HUES6 (cell line): ENCODE results near the gene BPI.

Experiments used
- H3K27ac ChIP-seq: 2 replicates; pipeline ENCODE4 v1.7.0; 2013; ENCODE audit warnings: low read depth, mild to moderate bottlenecking, low read length, inconsistent platforms
- H3K27me3 ChIP-seq: 2 replicates; pipeline ENCODE4 v1.6.1; 2013; ENCODE audit warnings: low read length; ENCODE audit not compliant: control insufficient read depth, insufficient read depth
- H3K36me3 ChIP-seq: 2 replicates; pipeline ENCODE4 v1.6.1; 2013; ENCODE audit warnings: low read length; ENCODE audit not compliant: control insufficient read depth, insufficient read depth
- H3K4me1 ChIP-seq: 2 replicates; pipeline ENCODE4 v1.6.1; 2013; ENCODE audit warnings: low read length; ENCODE audit not compliant: control insufficient read depth, insufficient read depth
- H3K4me3 ChIP-seq: 2 replicates; pipeline ENCODE4 v1.5.1; 2013; ENCODE audit warnings: low read depth, low read length
- H3K9ac ChIP-seq: one replicate; pipeline ENCODE4 v1.6.1; 2013; ENCODE audit warnings: mild to moderate bottlenecking, low read length
- H3K9me3 ChIP-seq: 2 replicates; pipeline ENCODE4 v1.6.1; 2013; ENCODE audit warnings: low read depth, low read length; ENCODE audit not compliant: control insufficient read depth, insufficient read depth

BPI gene

DNA sequence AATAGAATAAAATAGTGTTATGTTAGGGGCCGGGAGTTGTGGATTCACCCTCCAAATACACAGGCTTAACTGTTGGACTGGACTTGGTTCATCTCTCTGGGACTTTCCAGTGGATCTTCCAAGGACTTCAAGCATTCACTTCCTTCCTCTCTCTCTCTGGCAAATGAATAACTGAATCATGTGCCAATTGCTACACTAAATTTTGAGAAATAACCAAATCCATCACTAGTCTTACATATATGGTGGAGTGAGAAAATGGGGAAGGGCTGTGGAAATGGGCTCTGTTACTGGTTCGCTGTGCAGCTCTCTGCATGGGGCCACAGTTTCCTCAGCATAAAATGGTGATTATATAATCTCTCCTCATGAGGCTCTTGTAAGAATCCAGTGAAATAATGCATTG is 36.7 kb upstream of the BPI start:
- Histone ChIP-seq H3K36me3 (no peaks in the 10 kb centered on the region), H3K27me3 (no peaks in the 10 kb centered on the region), H3K4me1 (no peaks in the 10 kb centered on the region), H3K27ac (no peak overlapping the region), H3K4me3 (no peak overlapping the region), H3K9me3 (no peaks in the 10 kb centered on the region), H3K9ac (no peak overlapping the region)

DNA sequence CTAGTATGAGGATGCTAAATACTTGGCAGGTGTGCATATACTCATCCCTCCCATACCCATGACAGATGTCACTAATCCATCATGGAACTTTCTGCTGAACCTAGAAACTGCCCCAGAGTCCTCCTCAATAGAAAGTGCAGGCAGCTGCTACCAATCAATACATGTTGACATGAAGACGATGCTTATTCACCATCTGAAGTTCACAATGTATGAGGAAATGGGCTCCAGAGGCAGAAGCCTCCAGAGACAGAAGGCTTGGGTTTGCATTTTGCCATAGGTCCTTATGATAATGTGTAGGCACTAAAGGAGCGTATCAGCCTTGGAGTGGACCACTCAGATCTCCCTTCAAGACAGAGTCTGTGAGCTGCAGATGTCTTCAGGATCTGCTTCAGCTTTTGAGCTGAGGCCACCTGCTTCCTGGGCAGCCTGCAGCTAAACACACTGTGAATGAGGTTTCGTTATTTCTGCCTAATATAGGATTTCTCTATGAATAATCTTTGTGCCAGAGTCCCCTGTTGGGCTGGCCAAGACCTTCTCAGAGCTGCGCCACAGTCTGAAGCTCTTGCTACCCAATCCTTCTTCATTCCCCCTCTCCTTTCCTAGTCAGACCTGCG is 35.9 kb upstream of the BPI start:
- Histone ChIP-seq H3K36me3 (no peaks in the 10 kb centered on the region), H3K9me3 (no peaks in the 10 kb centered on the region), H3K27ac (no peak overlapping the region)

DNA sequence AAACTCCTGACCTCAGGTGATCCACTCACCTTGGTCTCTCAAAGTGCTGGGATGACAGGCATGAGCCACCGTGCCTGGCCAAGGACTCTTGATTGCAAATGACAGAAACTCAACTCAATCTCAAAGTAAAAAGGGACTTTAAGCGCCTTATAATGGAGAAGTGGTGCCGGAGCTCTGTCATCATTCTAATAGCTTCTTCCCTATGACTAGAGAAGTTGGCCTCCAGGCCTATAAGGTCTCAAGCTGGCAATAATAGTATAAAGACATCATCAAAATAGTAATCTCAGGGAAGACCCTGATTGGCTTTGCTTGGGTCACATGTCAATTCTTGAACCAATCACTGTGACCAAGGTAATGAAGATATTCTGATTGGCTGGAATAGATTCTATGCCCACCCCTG is 34.9 kb upstream of the BPI start:
- Histone ChIP-seq H3K9me3 (no peaks in the 10 kb centered on the region), H3K27ac (no peak overlapping the region), H3K36me3 (no peaks in the 10 kb centered on the region), H3K4me3 (no peak overlapping the region), H3K27me3 (no peaks in the 10 kb centered on the region), H3K4me1 (no peaks in the 10 kb centered on the region), H3K9ac (no peak overlapping the region)

More for the DNA sequence above, 35.9 kb upstream of the BPI start:
- H3K27me3 ChIP-seq = no peaks in the 10 kb centered on the region
- no peaks in the 10 kb centered on the region for H3K4me1 ChIP-seq
- H3K9ac ChIP-seq = no peak overlapping the region
- no peak overlapping the region for H3K4me3 ChIP-seq

GRCh38 chr20:38269715-38270114 is 34.2 kb upstream of the BPI start:
- 0 out of 2 replicates have a peak, but pooled peaks cover 3% of the 10 kb centered on the region for H3K9me3 ChIP-seq
- no peak overlapping the region for H3K9ac ChIP-seq
- H3K27me3 ChIP-seq = no peaks in the 10 kb centered on the region
- H3K27ac ChIP-seq = no peak overlapping the region
- no peaks in the 10 kb centered on the region for H3K36me3 ChIP-seq
- H3K4me3 ChIP-seq = no peak overlapping the region
- H3K4me1 ChIP-seq = no peaks in the 10 kb centered on the region

DNA sequence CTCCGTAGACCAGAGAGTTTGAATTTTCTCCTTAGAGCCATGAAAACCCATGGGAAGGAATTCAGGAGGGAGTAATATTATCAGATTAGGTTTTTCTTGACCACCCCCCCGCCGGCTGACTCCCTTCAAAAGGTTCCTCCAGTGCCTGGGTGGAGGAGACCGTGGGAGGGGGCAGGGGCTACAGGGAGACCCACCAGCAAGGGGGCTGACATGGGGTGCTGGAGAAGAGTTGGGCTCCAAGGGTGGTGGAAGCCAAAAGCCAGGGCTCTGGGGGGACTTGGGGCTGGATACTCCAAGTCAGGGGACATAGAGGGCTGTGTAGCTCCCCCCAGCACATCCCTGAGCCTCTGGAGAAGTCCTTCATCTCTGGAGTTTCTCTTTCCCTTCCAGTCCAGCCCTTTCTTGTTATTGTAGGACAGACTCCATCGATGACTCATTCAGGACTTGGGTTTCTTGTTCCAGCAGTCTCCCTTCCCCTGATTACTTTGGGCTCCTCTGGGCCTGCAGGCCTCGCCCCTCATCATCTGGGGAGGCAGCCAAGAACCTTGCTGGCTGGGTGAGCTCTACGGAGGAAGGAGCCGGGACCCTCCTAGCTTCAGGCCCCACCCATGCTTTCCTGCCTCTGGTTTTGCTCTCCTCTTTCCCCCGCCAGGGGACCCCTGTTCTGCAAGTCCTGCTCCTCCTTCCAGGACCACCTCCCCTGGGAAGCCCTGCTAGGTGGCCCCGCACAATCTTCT is 32.9 kb upstream of the BPI start:
- no peak overlapping the region for H3K4me3 ChIP-seq
- no peaks in the 10 kb centered on the region for H3K36me3 ChIP-seq
- H3K9me3 ChIP-seq = 0 out of 2 replicates have a peak, but pooled peaks cover 3% of the 10 kb centered on the region
- H3K9ac ChIP-seq = no peak overlapping the region
- no peak overlapping the region for H3K27ac ChIP-seq
- no peaks in the 10 kb centered on the region for H3K4me1 ChIP-seq
- H3K27me3 ChIP-seq = no peaks in the 10 kb centered on the region

DNA sequence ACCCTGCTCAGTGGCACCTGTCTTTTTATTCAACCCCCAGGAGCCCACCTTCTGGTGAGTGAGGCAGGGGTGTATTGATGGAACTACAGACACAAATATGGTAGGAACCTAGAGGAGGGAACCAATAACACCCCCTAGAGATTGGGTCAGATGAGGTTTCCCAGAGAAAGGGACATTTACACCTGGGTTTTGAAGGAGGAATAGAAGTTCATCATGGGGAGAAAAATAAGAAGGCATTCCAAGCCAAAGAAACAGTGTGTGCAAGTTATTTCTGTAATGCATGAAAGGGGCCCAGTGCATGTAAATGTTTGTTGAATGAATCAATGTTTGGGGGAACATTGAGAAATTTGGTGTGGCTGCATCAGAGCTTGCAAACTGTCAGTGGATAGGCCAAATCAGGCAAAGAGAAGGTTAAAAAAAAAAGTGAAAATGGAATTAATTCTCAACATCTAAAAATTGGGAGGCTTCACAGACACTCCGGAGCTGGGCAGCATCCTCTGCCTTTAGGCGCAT is 32.3 kb upstream of the BPI start:
- Histone ChIP-seq H3K27ac (no peak overlapping the region), H3K36me3 (no peaks in the 10 kb centered on the region), H3K9ac (no peak overlapping the region), H3K9me3 (0 out of 2 replicates have a peak, but pooled peaks cover 3% of the 10 kb centered on the region), H3K4me3 (no peak overlapping the region), H3K27me3 (no peaks in the 10 kb centered on the region), H3K4me1 (no peaks in the 10 kb centered on the region)

DNA sequence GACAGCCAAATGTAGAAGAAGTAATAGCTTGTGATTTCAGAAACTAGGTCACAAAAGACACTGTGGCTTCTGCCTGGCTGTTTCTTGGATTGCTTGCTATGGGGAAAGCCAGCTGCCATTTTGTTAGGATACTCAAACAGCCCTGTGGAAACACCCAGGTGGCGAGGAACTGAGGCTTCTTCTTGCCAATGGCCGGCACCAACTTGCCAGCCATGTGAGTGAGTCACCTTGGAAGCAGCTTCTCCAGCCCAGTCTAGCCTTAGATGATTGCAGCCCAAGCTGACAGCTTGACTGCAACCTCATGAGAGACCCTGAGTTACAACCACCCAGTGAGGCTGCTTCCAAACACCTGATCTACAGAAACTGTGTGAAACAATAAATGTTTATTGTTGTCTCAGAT is 31.6 kb upstream of the BPI start:
- H3K4me1 ChIP-seq = no peaks in the 10 kb centered on the region
- H3K27ac ChIP-seq = no peak overlapping the region
- H3K9ac ChIP-seq = no peak overlapping the region
- 0 out of 2 replicates have a peak, but pooled peaks cover 3% of the 10 kb centered on the region for H3K9me3 ChIP-seq
- no peak overlapping the region for H3K4me3 ChIP-seq
- H3K27me3 ChIP-seq = no peaks in the 10 kb centered on the region
- H3K36me3 ChIP-seq = no peaks in the 10 kb centered on the region

DNA sequence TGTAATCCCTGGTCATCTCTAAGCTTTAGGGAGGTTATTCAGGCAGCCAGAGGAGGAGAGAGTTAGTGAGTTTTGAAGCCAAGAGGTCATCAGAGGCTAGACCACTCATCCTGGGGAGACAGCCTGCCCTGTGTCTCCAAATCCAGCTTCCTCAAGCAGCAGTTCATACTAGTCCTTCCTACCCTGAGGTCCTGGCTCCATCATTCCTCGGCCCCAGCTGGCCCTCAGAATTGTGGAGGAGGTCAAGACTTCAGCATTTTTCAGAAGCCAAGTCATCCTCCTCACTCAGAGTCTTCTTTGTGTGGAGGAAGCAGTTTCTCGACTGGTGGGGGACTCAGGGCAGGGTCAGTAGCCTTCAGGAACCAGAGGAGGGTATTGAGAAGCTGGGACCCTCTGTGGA is 31.0 kb upstream of the BPI start:
- Histone ChIP-seq H3K4me3 (no peak overlapping the region), H3K27ac (no peak overlapping the region), H3K9me3 (0 out of 2 replicates have a peak, but pooled peaks cover 3% of the 10 kb centered on the region), H3K36me3 (no peaks in the 10 kb centered on the region), H3K4me1 (no peaks in the 10 kb centered on the region), H3K9ac (no peak overlapping the region), H3K27me3 (no peaks in the 10 kb centered on the region)

DNA sequence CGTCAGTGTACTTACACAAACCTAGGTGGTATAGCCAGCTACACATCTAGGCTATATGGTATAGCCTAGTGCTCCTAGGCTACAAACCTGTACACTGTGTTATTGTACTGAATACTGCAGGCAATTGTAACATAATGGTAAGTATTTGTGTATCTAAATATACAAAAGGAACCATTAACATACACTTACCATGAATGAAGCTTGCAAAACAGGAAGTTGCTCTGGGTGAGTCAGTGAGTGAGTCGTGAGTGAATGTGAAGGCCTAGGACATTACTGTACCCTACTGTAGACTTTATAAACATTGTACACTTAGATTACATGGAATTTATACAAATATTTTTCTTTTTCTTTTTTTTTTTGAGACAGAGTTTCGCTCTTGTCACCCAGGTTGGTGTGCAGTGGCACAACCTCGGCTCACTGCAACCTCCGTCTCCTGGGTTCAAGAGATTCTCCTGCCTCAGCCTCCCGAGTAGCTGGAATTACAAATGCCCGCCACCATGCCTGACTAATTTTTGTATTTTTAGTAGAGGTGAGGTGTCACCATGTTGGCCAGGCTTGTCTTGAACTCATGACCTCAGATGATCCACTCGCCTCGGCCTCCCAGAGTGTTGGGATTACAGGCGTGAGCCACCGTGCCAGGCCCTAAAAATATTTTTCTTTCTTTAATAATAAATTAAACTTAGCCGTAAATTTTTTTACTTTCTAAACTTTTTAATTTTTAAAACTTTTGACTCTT is 28.0 kb upstream of the BPI start:
- Histone ChIP-seq H3K4me1 (no peaks in the 10 kb centered on the region), H3K9me3 (peaks cover 5% of the 10 kb centered on the region; the same call in 1 of the 2 replicates), H3K27me3 (no peaks in the 10 kb centered on the region), H3K27ac (no peak overlapping the region), H3K9ac (no peak overlapping the region), H3K4me3 (no peak overlapping the region), H3K36me3 (no peaks in the 10 kb centered on the region)

GRCh38 chr20:38277285-38277684 is 26.7 kb upstream of the BPI start:
- H3K9ac ChIP-seq = no peak overlapping the region

DNA sequence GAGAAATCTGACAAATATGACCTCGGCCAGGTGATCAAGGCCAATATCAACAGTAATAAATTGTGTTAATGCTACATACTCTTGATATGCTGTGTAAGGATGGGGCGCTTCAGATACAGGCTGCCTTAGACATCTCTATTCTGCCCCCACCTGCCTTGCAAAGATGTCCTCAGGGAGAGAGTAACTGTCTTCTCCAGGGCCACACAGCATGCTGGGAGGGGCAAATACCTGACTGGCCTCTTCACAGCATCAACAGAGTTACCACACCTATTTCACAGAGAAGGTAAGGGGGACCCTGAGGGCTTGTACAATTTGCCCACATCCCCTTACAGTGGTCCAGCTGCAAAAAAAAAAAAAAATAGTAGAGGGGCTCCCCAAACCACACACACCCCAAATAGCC is 26.3 kb upstream of the BPI start:
- Histone ChIP-seq H3K4me1 (no peaks in the 10 kb centered on the region), H3K9ac (no peak overlapping the region), H3K36me3 (no peaks in the 10 kb centered on the region), H3K27ac (no peak overlapping the region), H3K9me3 (peaks cover 12% of the 10 kb centered on the region; the same call in 1 of the 2 replicates), H3K27me3 (no peaks in the 10 kb centered on the region), H3K4me3 (no peak overlapping the region)

More at GRCh38 chr20:38277285-38277684, 26.7 kb upstream of the BPI start:
- Histone ChIP-seq H3K27ac (no peak overlapping the region), H3K4me3 (no peak overlapping the region), H3K4me1 (no peaks in the 10 kb centered on the region), H3K27me3 (no peaks in the 10 kb centered on the region), H3K9me3 (peaks cover 12% of the 10 kb centered on the region; the same call in 1 of the 2 replicates), H3K36me3 (no peaks in the 10 kb centered on the region)
